ENCODE data around the gene RPS25.
"Not testable (repeated sequence)": the region's sequence is repeated elsewhere in the genome, so short reads cannot be mapped to it uniquely, and the experiment has no call there.

Gene RPS25

GRCh38 chr11:119015054-119015611 lies 3.0 kb downstream of the RPS25 start:
- no peak for DNase-seq (ENCODE audit: low spot score)

- DNase-seq (ENCODE audit: low spot score) = no peak
These were observed 3.8 kb downstream of the RPS25 start for GRCh38 chr11:119014209-119014924.

- no peak for DNase-seq (ENCODE audit: low spot score)
These were observed 5.4 kb downstream of the RPS25 start for GRCh38 chr11:119012629-119013170.

- DNase-seq (ENCODE audit: low spot score) = no peak
These were observed 6.6 kb downstream of the RPS25 start for GRCh38 chr11:119011476-119012053.

- no peak for DNase-seq (ENCODE audit: low spot score)
These were observed 11.5 kb downstream of the RPS25 start for GRCh38 chr11:119006656-119007055.

- DNase-seq (ENCODE audit: low spot score) = no peak
These were observed 17.2 kb downstream of the RPS25 start for GRCh38 chr11:119000906-119001305.

GRCh38 chr11:118998822-118999221 lies 19.3 kb downstream of the RPS25 start:
- DNase-seq (ENCODE audit: low spot score) = no peak

- DNase-seq (ENCODE audit: low spot score) = no peak
These were observed 19.8 kb downstream of the RPS25 start for GRCh38 chr11:118998388-118998717.

GRCh38 chr11:118997627-118998387 lies 20.3 kb downstream of the RPS25 start, which contains the start of gene CENATAC:
CENATAC (plus strand) TSS chr11:118998138; CDS start chr11:118998198, 60 bp downstream.
- peak; percentile 98 for DNase-seq (ENCODE audit: low spot score)

GRCh38 chr11:118996926-118997626 lies 21.1 kb downstream of the RPS25 start:
- peak; percentile 67 for DNase-seq (ENCODE audit: low spot score)

GRCh38 chr11:118991486-118992038 lies 26.6 kb downstream of the RPS25 start:
- not testable (repeated sequence) for DNase-seq (ENCODE audit: low spot score)

- no peak for DNase-seq (ENCODE audit: low spot score)
These were observed 29.9 kb downstream of the RPS25 start for GRCh38 chr11:118988280-118988679.

- no peak for DNase-seq (ENCODE audit: low spot score)
These were observed 33.3 kb downstream of the RPS25 start for GRCh38 chr11:118984825-118985224.

GRCh38 chr11:118984337-118984736 lies 33.8 kb downstream of the RPS25 start:
- not testable (repeated sequence) for DNase-seq (ENCODE audit: low spot score)

GRCh38 chr11:118980191-118980881 lies 37.8 kb downstream of the RPS25 start:
- DNase-seq (ENCODE audit: low spot score) = no peak

- DNase-seq (ENCODE audit: low spot score) = no peak
These were observed 38.7 kb downstream of the RPS25 start for GRCh38 chr11:118979434-118979833.

GRCh38 chr11:118975771-118976709 lies 42.1 kb downstream of the RPS25 start:
- DNase-seq (ENCODE audit: low spot score) = no peak

GRCh38 chr11:118973985-118974384 lies 44.2 kb downstream of the RPS25 start:
- no peak for DNase-seq (ENCODE audit: low spot score)

- no peak for DNase-seq (ENCODE audit: low spot score)
These were observed 46.5 kb downstream of the RPS25 start, which contains the start of gene FOXR1 for GRCh38 chr11:118971646-118972045. FOXR1 (plus strand) TSS chr11:118971761; CDS start chr11:118971932, 171 bp downstream.

- not testable (repeated sequence) for DNase-seq (ENCODE audit: low spot score)
These were observed 48.6 kb downstream of the RPS25 start for GRCh38 chr11:118969508-118969907.

Measured in germinal center (tissue), 1 donor.